Stimulated activated memory B cell treated with anti-CD40 and anti-IgM and Interleukin-4, amounts not matched to agents 10 μg/mL and 1 μg/mL and 100 μg/mL, for 72 hours (primary cell): ENCODE results near the gene BCAR3.
A peak's percentile ranks its signal among the peaks of the same experiment; 100 is the strongest.

Source experiments
- ATAC-seq: fragments of 150-1000 bp; cut with Tn5 transposase; 2 replicates; pipeline ENCODE4 v1.10.0; 2021
- H3K27ac Mint-ChIP-seq: one replicate; pipeline ENCODE4 v1.8.0; 2022; ENCODE audit warnings: mild to moderate bottlenecking, mixed read lengths
- H3K27me3 Mint-ChIP-seq: one replicate; pipeline ENCODE4 v1.8.0; 2022; ENCODE audit warnings: mixed read lengths
- H3K36me3 Mint-ChIP-seq: one replicate; pipeline ENCODE4 v1.8.0; 2022; ENCODE audit warnings: mixed read lengths
- H3K4me1 Mint-ChIP-seq: one replicate; pipeline ENCODE4 v1.8.0; 2022; ENCODE audit warnings: mixed read lengths
- H3K4me3 Mint-ChIP-seq: one replicate; pipeline ENCODE4 v1.8.0; 2022; ENCODE audit warnings: mild to moderate bottlenecking, moderate library complexity, mixed read lengths
- H3K9me3 Mint-ChIP-seq: one replicate; pipeline ENCODE4 v1.8.0; 2022; ENCODE audit warnings: mixed read lengths

BCAR3 gene

GRCh38 chr1:93549131-93549530 is 132.5 kb downstream of the BCAR3 start:
- H3K36me3 Mint-ChIP-seq = peaks cover 30% of the 10 kb centered on the region
- no peaks in the 10 kb centered on the region for H3K4me1 Mint-ChIP-seq
- ATAC-seq = no peak
- H3K4me3 Mint-ChIP-seq = no peak overlapping the region
- no peaks in the 10 kb centered on the region for H3K27me3 Mint-ChIP-seq
- no peaks in the 10 kb centered on the region for H3K9me3 Mint-ChIP-seq
- H3K27ac Mint-ChIP-seq = no peak overlapping the region

- peaks cover 23% of the 10 kb centered on the region for H3K36me3 Mint-ChIP-seq
- H3K4me1 Mint-ChIP-seq = no peaks in the 10 kb centered on the region
- H3K4me3 Mint-ChIP-seq = no peak overlapping the region
- H3K27me3 Mint-ChIP-seq = no peaks in the 10 kb centered on the region
- ATAC-seq = no peak
- H3K27ac Mint-ChIP-seq = no peak overlapping the region
- no peaks in the 10 kb centered on the region for H3K9me3 Mint-ChIP-seq
Observed at GRCh38 chr1:93546162-93546863, 135.3 kb downstream of the BCAR3 start.

GRCh38 chr1:93542398-93542797 is 139.2 kb downstream of the BCAR3 start:
- H3K27me3 Mint-ChIP-seq = no peaks in the 10 kb centered on the region
- H3K9me3 Mint-ChIP-seq = no peaks in the 10 kb centered on the region
- peaks cover 11% of the 10 kb centered on the region for H3K36me3 Mint-ChIP-seq
- ATAC-seq = no peak
- no peak overlapping the region for H3K4me3 Mint-ChIP-seq
- H3K4me1 Mint-ChIP-seq = no peaks in the 10 kb centered on the region
- no peak overlapping the region for H3K27ac Mint-ChIP-seq

GRCh38 chr1:93541045-93541444 is 140.6 kb downstream of the BCAR3 start:
- Mint-ChIP-seq H3K4me3 (no peak overlapping the region), H3K36me3 (peaks cover 9% of the 10 kb centered on the region), H3K27me3 (no peaks in the 10 kb centered on the region), H3K9me3 (no peaks in the 10 kb centered on the region), H3K4me1 (no peaks in the 10 kb centered on the region), H3K27ac (no peak overlapping the region)
- ATAC-seq = no peak

GRCh38 chr1:93537924-93538323 is 143.7 kb downstream of the BCAR3 start:
- Mint-ChIP-seq H3K4me3 (no peak overlapping the region), H3K27me3 (no peaks in the 10 kb centered on the region), H3K4me1 (no peaks in the 10 kb centered on the region), H3K36me3 (peaks cover 5% of the 10 kb centered on the region), H3K27ac (no peak overlapping the region), H3K9me3 (no peaks in the 10 kb centered on the region)
- no peak for ATAC-seq

GRCh38 chr1:93537396-93537795 is 144.2 kb downstream of the BCAR3 start:
- H3K27me3 Mint-ChIP-seq = no peaks in the 10 kb centered on the region
- no peaks in the 10 kb centered on the region for H3K9me3 Mint-ChIP-seq
- ATAC-seq = no peak
- H3K27ac Mint-ChIP-seq = peak overlapping the region; percentile 49
- no peak overlapping the region for H3K4me3 Mint-ChIP-seq
- H3K36me3 Mint-ChIP-seq = peaks cover 5% of the 10 kb centered on the region
- no peaks in the 10 kb centered on the region for H3K4me1 Mint-ChIP-seq

- H3K4me3 Mint-ChIP-seq = no peak overlapping the region
Observed at GRCh38 chr1:93533677-93534076, 148.0 kb downstream of the BCAR3 start.

GRCh38 chr1:93532780-93533378 is 148.8 kb downstream of the BCAR3 start:
- no peak overlapping the region for H3K27ac Mint-ChIP-seq
- H3K4me3 Mint-ChIP-seq = no peak overlapping the region
- no peak for ATAC-seq
- peaks cover 6% of the 10 kb centered on the region for H3K4me1 Mint-ChIP-seq
- H3K36me3 Mint-ChIP-seq = peaks cover 18% of the 10 kb centered on the region
- no peaks in the 10 kb centered on the region for H3K9me3 Mint-ChIP-seq
- H3K27me3 Mint-ChIP-seq = no peaks in the 10 kb centered on the region

More at GRCh38 chr1:93533677-93534076, 148.0 kb downstream of the BCAR3 start:
- Mint-ChIP-seq H3K27ac (no peak overlapping the region), H3K27me3 (no peaks in the 10 kb centered on the region), H3K4me1 (no peaks in the 10 kb centered on the region), H3K36me3 (peaks cover 18% of the 10 kb centered on the region), H3K9me3 (no peaks in the 10 kb centered on the region)
- ATAC-seq = no peak

- no peaks in the 10 kb centered on the region for H3K9me3 Mint-ChIP-seq
- H3K4me1 Mint-ChIP-seq = peaks cover 12% of the 10 kb centered on the region
- H3K36me3 Mint-ChIP-seq = peaks cover 13% of the 10 kb centered on the region
- no peak overlapping the region for H3K27ac Mint-ChIP-seq
- ATAC-seq = no peak
- no peaks in the 10 kb centered on the region for H3K27me3 Mint-ChIP-seq
- H3K4me3 Mint-ChIP-seq = no peak overlapping the region
Observed at GRCh38 chr1:93531193-93531592, 150.4 kb downstream of the BCAR3 start.

GRCh38 chr1:93528412-93528811 is 153.2 kb downstream of the BCAR3 start:
- no peak overlapping the region for H3K4me3 Mint-ChIP-seq
- peaks cover 12% of the 10 kb centered on the region for H3K4me1 Mint-ChIP-seq
- H3K9me3 Mint-ChIP-seq = no peaks in the 10 kb centered on the region
- no peak for ATAC-seq
- H3K27ac Mint-ChIP-seq = no peak overlapping the region
- no peaks in the 10 kb centered on the region for H3K27me3 Mint-ChIP-seq
- H3K36me3 Mint-ChIP-seq = peaks cover 13% of the 10 kb centered on the region

GRCh38 chr1:93526431-93526830 is 155.2 kb downstream of the BCAR3 start:
- Mint-ChIP-seq H3K4me3 (no peak overlapping the region), H3K27ac (no peak overlapping the region), H3K36me3 (peaks cover 18% of the 10 kb centered on the region), H3K9me3 (no peaks in the 10 kb centered on the region), H3K27me3 (no peaks in the 10 kb centered on the region), H3K4me1 (peaks cover 12% of the 10 kb centered on the region)
- ATAC-seq = no peak

GRCh38 chr1:93525431-93525830 is 156.2 kb downstream of the BCAR3 start:
- no peaks in the 10 kb centered on the region for H3K27me3 Mint-ChIP-seq
- no peaks in the 10 kb centered on the region for H3K9me3 Mint-ChIP-seq
- peaks cover 12% of the 10 kb centered on the region for H3K4me1 Mint-ChIP-seq
- H3K4me3 Mint-ChIP-seq = no peak overlapping the region
- no peak overlapping the region for H3K27ac Mint-ChIP-seq
- peaks cover 12% of the 10 kb centered on the region for H3K36me3 Mint-ChIP-seq
- ATAC-seq = no peak

- peaks cover 5% of the 10 kb centered on the region for H3K4me1 Mint-ChIP-seq
Observed at GRCh38 chr1:93522721-93523120, 158.9 kb downstream of the BCAR3 start.

GRCh38 chr1:93521618-93522017 is 160.0 kb downstream of the BCAR3 start:
- Mint-ChIP-seq H3K36me3 (peaks cover 7% of the 10 kb centered on the region), H3K4me3 (no peak overlapping the region), H3K27me3 (no peaks in the 10 kb centered on the region), H3K4me1 (no peaks in the 10 kb centered on the region), H3K27ac (no peak overlapping the region), H3K9me3 (no peaks in the 10 kb centered on the region)
- ATAC-seq = no peak

More at GRCh38 chr1:93522721-93523120, 158.9 kb downstream of the BCAR3 start:
- Mint-ChIP-seq H3K27ac (no peak overlapping the region), H3K9me3 (no peaks in the 10 kb centered on the region), H3K36me3 (peaks cover 7% of the 10 kb centered on the region), H3K4me3 (no peak overlapping the region), H3K27me3 (no peaks in the 10 kb centered on the region)
- no peak for ATAC-seq

- H3K4me3 Mint-ChIP-seq = no peak overlapping the region
- no peaks in the 10 kb centered on the region for H3K4me1 Mint-ChIP-seq
- H3K9me3 Mint-ChIP-seq = no peaks in the 10 kb centered on the region
- H3K36me3 Mint-ChIP-seq = peaks cover 7% of the 10 kb centered on the region
- no peak overlapping the region for H3K27ac Mint-ChIP-seq
- no peak for ATAC-seq
- H3K27me3 Mint-ChIP-seq = no peaks in the 10 kb centered on the region
Observed at GRCh38 chr1:93519199-93519829, 162.3 kb downstream of the BCAR3 start.

GRCh38 chr1:93518516-93518915 is 163.1 kb downstream of the BCAR3 start:
- ATAC-seq = no peak
- no peaks in the 10 kb centered on the region for H3K9me3 Mint-ChIP-seq
- H3K4me3 Mint-ChIP-seq = no peak overlapping the region
- H3K27ac Mint-ChIP-seq = no peak overlapping the region
- H3K4me1 Mint-ChIP-seq = no peaks in the 10 kb centered on the region
- H3K27me3 Mint-ChIP-seq = no peaks in the 10 kb centered on the region
- H3K36me3 Mint-ChIP-seq = peaks cover 7% of the 10 kb centered on the region
